ENCODE measurements around the gene TMPRSS6.

DNA sequence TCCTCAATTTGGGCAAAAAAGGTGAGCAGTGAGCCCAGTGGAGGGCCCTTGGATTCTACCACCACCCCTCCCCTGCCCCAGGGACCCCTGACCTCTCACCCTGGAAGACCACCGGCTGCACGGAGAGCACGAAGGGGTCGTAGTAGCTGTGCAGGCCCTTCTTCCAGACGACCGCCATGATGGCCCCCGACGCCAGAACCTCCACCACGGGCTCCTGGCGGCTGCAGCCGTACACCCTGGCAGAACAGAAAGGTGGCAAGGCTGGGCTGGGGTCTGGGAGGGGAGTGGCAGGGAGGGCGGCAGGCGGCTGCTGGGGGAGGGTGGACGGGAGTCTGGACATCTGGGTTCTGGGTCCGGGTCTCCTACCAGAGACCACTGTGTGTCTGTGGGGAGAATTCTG lies 23.3 kb downstream of the TMPRSS6 start:
- TF ChIP-seq, protein P1, sequence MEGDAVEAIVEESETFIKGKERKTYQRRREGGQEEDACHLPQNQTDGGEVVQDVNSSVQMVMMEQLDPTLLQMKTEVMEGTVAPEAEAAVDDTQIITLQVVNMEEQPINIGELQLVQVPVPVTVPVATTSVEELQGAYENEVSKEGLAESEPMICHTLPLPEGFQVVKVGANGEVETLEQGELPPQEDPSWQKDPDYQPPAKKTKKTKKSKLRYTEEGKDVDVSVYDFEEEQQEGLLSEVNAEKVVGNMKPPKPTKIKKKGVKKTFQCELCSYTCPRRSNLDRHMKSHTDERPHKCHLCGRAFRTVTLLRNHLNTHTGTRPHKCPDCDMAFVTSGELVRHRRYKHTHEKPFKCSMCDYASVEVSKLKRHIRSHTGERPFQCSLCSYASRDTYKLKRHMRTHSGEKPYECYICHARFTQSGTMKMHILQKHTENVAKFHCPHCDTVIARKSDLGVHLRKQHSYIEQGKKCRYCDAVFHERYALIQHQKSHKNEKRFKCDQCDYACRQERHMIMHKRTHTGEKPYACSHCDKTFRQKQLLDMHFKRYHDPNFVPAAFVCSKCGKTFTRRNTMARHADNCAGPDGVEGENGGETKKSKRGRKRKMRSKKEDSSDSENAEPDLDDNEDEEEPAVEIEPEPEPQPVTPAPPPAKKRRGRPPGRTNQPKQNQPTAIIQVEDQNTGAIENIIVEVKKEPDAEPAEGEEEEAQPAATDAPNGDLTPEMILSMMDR (IDR thresholded peaks at IDR 0.05) = no peak
- no peak for TF ChIP-seq POLR2A (IDR thresholded peaks at IDR 0.05)

Data from adrenal gland (tissue), 5 donors.